HG03159 (cell line): ENCODE results near the gene RNASEL.

Experiments used
- ATAC-seq: cut with Tn5 transposase; IDR thresholded peaks from one replicate; pipeline ENCODE4 v1.9.1; 2021; ENCODE audit warnings: mild to moderate bottlenecking, moderate library complexity; ENCODE audit not compliant: unreplicated experiment

Gene RNASEL

DNA sequence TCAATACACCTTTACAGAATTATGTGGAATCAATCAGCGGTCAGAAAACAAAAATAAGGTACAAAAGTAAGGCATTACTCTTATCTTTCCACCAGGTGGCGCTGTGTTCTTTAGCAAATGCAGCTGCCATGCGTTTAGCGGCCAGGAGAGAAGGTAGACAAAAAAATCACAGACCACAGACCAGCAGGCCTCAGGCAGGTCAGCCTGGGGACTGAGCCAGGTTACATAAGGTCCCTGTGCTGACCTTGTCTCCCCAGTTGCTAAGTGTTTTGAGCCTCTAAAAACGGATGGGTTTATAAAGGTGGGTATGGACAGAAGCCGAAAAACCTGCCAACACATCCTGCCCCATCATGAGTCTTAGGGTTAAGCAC lies 12.3 kb upstream of the RNASEL start:
- no peak for ATAC-seq

DNA sequence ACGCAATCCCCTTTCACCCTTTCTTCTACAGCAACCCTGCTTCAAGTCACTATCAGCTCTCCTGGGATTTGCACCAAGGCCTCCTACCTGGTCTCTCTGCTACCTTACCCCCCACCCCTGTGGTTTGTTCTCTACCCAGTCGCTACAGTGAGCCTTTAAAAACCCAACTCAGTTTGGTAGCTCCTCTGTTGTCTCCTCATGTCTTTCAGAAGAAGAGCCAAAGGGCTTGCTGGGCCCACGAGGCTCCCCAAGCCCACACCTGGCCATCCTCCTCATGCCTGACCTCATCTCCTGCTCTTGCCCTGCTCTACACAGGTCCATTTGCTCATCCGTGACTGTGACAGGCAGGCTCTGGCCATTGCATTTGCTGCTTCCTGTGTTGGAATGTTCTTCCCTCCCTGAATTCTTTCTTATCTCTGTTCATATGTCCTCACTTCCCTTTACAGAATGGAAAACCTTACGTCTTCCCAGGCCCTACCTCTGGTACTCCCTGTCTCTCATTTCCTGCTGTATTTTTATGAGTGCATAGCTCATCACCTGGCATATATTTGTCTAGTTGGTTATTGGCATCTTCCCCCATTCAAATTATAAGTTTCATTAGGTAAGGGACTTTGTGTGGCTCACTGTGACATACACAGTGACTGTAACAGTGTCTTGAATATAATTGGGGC lies 11.8 kb upstream of the RNASEL start:
- no peak for ATAC-seq

DNA sequence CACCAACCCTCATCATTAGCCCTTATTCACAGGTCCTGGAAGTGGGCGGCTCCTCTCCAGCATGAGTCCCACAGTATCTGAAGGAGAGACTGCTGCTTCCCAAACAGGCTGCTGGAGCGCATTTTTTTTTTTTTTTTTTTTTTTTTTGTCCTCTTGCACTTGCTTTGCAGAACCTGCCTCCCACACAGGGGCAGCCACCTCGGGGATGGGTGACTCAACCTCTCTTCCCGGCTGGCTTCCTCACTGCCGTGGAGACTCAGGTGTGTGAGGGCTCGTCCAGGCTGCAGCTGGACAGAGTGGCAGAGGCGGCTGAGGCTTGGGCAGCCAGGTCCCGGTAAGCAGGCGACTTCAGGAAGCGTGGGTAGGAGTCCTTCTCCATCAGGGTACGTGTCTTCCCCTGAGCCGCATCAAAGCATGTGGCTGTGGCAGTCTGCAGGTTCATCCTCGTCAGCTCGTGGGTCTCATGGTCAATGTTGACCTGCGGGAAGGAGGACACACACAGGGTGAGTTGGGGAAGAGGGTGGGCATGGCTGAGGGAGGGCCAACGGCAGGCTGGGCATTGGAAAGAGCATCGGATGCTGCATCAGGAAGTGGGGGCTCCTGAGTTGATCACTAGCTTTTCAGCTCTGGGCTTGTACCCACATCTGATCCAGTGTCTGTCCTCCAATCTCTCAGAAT lies 11.1 kb upstream of the RNASEL start:
- no peak for ATAC-seq

DNA sequence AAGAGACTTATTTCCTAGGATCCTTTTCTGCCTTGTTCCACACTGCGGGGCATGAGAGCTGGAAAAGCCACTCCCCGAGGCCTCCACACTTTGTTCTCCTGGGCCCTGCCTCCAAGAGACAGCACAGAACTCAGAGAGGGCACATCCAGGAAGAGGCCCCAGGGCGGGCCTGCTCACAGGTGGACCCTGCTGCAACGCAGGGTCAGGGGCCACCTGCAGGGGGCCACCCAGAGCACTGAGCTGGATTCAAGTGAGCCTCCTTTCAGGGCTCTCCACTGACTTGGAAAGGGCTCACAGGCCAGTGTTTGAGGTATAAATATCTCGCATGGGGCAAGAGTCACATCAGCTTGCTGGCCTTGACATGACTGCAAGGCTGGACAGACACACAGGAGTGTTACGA lies 10.3 kb upstream of the RNASEL start:
- no peak for ATAC-seq

DNA sequence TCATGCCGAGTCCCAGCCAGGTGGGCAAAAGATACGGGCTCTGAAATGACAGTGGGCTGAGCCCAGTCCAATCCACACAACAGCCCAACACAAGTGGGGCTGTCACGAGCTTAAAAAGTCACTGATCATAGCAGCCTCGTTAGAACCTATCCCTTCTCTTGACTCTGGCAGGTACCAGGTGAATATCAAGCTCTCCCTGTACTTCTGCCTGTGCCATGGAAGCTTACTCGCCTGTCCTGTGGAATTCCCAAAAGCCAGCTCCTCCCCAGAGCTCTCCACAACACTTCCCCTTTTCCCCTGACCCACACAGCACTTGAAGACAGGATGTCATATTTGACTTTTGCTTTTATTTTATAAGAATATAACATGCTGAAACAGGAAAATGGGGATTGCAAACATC lies 9.2 kb upstream of the RNASEL start:
- no peak for ATAC-seq

DNA sequence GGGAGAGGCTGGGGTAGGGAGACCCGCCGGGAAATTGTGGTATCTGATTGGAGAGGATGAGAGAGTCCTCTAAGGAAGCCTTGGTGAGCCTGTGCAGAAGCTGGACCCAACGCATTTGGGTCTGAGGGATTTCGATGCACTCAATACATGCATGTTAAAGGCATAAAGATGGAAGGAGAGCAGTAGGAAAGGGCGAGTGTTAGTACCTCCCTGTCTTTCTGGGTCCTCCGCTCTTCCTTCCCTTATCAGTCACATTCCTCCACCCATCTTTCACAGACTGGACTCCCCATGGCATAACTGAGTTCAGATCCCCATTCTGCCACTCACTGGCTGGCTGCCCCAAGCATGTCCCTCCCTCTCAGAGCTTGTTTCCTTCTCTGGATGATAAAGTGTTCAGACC lies 7.9 kb upstream of the RNASEL start:
- ATAC-seq, result no peak

DNA sequence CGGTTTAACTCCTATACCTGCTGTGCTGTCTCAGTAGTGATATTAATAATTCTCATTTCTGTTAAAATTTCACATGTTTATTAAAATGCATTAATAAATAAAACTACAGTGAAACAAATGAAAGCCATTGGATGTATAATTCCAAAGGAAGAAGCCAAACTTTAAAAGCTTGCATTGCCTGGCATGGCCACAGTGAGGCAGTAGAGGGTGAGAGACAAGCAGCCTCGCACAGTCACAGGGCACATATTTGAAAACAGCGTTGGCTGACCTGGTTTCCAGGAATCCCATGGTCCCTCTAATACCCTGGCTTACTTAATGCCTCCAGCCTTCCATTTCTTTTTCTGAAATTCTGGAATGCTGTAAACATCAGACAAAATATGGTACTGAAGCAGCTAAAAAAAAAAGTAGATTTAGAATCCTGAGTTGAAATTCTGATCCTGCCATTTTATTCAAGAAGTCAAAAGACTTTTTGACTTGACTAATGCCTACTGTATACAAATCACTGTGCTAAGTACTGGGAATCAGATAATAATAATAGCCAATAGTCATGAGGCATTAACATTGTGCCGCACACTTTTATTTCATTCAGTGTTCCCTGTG lies 6.7 kb upstream of the RNASEL start:
- ATAC-seq, result no peak

DNA sequence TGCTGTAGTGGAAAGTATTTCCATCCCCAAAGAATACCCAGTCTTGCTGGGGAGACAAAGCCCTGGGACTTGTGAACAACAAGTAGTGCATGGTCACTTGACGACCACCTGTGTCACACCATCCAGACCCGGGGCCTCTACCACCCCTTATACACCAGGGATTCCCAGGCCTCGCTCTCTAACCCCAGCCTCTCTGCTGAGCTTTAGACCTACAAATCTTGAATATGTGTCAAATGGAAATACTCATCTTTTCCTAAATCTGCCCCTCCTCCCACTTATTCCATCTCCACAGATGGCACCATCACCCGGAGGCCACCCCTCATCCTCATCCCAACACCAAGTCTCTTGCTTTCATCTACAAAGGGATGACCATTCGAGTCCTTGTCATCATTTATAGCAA lies 875 bp upstream of the RNASEL start:
- ATAC-seq, result no peak

DNA sequence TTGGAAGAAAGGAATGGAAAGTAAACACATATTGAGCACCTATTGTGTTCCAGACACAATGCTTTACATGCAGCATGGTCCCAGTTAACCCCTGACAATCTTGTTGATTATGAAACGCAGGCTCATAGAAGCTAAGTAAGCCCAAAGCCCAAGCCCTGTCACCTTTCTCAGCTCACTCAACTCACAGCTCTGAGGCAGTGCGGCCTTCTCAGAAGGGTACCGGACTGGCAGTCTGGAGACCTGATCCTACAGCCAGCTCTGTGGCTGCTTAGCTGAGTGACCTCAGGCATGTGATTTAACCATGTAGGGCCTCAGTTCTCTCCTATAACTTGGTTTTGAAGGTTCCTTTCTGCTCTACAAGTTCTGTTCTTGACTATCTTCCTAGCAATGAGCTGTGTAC lies 464 bp upstream of the RNASEL start:
- no peak for ATAC-seq

DNA sequence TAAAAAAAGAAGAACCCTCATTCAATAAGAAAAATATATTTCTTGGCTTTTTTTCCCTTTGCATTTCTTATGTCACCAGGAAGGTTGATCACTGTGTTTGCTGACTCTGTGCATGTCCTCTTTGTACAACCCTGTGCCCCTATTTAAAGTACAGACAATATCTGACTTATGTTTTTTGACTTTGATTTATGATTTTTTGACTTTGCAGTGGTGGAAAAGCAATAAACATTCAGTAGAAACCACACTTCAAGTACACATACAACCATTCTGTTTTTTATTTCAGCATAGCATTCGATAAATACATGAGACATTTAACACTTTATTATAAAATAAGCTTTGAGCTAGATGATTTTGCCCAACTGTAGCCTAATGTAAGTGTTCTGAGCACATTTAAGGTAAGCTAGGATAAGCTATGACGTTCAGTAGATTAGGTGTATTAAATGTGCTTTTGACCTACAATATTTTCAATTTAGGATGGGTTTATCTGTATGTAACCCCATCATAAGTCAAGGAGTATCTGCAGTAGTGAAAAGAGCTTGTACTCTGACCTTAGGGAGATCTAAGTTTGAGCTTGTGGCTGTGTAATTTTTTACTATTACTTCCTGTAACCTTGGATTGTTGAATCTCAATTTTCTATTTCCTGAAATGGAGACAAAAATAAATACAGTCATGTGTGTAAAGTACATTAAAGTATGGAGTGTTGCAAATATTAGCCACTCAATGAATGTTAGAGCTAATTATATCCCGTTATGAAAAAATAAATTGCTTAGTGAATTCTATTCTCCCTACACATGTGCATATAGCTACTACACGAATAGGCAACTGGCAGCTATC lies 1.2 kb downstream of the RNASEL start:
- ATAC-seq, result no peak

DNA sequence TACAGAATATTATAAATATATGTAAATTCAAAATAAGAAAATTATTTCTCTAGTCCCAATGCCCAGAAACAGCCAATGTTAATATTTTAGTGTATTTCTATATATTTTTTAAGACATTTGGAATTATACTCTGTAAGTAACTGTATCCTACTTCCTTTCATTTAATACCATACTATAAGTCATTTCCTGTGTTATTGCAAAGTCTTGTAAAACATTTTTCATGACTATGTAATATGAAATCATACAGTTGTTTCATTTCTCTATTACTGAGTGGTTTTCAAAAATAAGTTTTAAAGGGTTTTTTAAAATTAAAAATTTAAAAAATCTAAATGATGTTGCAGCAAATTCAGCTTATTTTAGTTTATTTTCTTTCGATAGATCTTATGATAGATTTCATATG lies 2.0 kb downstream of the RNASEL start:
- no peak for ATAC-seq

DNA sequence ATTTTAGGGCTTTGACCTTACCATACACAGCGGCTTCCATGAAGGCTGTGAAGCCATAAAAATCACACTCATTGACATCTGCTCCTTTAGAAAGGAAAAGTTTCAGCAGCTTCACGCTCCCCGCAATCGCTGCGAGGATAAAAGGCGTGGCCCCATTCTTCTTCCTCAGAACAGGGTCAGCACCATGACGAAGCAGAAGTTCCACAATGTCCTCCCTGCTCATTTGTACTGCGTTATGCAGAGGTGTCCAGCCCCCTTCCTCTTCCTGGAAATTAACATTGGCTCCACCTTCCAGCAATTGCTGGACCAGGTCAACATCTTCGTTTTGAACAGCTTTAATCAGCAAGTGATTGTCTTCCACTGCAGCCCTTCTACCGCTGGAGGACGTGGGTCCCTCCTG lies 2.7 kb downstream of the RNASEL start:
- ATAC-seq, result no peak

DNA sequence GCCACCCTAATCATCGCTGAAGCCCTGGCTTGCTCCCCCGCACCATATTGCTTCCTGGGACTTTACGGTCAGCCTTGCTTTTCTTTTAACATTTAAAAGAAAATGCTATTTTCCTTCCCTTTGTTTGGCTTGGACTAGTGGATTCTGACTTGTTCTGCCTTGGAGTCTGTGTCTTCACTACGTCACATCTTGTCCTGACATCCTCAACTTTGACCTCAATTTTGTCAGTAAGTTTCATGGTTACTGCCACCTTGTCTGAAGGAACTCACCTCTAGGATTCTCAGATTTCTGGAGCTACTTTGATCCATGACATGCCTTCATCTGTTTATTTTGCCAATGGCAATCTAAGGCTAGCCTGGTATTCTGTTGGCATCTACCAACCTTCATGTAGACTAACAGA lies 4.3 kb downstream of the RNASEL start:
- no peak for ATAC-seq

DNA sequence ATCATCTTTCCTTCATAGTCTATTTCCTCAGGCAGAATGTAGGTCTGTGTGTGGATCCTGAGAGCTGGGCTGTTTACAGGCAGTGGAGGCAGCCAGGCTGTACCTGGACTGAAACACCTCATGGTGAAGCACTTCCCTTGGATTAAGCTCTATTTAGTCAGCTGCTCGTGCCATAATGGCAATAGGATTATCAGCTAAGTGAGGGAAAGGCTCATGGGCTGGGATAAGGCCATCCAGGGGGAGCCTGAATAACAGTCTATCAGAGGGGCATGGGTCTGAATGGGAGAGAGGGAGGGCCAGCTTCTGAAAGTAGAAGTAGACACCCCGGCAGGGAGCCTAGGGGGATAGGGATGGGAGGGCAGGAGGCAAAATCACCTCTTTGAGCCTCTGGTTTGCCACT lies 8.3 kb downstream of the RNASEL start:
- no peak for ATAC-seq

DNA sequence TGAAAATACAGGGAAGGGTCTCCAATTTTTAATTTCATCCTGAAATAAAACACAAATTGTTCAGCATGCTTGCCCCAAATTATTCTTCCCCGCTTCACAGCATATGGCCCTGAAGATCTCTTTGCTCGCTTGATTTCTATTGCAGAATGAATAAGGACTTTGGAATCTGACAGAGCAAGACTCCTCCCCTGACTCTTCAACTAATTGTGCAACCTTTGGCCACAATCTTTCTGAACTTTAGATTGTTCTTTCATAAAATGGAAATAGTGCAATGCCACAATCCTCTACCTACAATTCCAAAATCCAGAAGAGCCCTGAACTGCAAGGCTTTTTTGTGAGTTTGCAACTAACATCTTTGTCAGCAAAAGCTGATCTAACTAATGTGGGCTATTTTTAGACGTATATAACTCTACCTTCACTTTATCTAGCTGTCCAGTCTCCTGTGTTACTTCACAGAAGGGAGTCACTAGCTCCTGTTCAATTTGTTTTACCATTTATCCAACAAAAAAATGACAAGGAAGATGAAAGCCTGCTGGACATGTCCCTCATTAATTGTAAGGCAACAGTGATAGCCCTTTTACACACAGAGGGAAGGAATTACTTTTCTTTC lies 13.4 kb downstream of the RNASEL start:
- no peak for ATAC-seq

DNA sequence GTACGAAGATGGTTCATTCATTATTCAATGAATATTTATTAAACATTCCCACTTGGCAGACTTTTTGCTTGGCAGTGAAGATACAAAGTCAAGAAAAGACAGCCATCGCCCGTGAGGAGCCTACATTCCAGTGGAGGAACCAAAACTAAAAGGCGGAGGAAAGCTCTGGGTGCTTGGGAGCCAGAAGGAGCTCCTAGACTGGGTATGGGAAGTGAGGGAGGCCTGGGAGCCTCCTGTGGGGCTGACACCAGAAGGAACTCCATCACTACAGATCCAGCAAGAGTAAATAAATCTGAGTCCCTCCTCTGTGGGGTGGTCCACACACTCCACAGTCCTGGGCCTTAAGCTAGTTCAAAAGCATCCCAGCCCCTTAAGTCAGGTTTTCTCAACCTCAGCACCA lies 14.9 kb downstream of the RNASEL start:
- no peak for ATAC-seq

DNA sequence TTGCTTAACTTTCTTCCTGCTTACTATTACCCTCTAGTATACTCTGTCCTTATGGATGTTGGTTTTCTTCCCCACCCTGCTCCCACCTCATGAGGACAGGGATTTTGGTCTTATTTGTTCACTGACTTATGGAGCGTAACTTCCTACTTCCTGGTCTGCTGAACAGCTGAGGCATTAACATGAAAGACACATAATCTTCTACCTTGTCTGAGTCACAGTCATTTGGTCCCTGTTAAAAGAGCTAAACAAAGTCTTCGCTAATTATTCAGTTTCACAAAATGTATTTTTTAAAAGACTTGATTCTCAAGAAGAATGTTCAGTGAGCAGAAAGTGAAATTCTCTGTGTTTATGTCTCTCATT lies 18.5 kb downstream of the RNASEL start:
- ATAC-seq, result no peak

DNA sequence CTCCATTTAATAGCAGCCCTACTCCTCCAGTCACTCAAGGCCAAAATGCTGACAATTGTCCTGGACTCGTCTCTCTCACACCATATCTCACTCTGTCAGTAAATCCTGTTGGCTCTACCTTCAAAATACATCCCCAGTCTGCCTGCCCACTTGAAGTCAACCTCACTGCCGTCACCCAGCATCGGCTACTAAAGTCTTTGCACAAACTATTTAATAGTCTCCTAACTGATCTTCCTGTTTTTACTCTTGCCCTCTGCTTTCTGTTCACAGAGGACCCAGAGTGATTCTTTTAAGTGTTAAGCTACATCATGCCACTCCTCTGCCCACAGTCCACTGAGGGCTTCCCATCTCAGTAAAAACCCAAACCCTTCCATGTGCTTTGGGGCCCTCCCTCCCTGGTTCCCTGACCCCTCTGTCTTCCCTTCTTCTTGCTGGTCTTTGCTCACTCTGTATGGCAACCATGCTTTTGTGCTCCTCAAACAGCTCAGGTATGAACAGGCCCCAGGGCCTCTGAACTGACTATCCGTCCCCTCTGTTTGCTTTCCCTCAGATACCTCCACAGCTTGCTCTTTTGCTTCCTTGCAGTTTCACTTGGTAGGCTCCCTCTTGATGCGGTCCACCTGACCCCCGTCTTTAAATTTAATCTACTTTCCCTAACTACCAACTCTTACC lies 19.0 kb downstream of the RNASEL start:
- ATAC-seq, result no peak

DNA sequence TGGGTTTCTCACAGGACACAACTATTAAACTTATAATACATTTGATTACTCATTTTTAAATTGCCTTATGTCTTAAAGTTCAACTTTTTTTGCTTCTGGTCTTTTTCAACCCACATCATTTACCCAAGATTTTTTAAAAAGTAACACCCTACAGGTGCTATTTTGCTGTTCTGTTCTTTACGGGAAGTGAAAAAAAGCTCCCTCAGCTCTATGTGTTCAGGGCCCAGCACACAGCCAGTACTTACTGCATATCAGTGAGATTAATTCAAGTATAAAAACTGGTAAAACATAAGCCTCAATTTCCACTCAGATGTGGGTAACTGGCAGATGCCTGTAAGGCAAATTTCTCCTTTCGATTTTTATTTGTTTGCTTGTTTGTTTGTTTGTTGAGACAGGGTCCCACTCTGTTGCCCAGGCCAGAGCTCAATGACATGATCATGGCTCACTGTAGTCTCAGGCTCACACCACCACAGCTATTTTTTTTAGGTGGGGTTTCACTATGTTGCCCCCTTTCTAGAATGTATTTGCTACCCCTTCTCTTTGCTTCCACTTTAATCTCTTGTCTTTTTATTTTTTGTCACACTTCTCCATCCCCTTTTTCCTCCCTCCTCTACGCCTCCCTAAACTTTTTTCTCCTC lies 20.3 kb downstream of the RNASEL start:
- ATAC-seq, result no peak

DNA sequence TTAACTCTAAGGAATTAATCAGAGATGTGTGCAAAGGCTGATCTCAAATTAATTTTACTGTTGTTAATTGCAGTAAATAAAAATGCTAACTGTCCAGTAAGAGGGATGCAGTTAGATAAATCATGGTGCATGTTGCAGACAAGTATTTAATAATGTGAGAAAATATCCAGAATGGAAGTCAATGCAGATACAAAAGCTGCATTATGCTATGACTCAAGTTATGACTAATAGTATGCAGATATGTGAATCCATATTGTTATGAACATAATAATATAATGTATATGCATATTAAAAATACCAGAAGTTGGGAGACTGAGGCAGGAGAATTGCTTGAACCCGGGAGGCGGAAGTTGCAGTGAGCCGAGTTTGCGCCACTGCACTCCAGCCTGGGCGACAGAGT lies 21.4 kb downstream of the RNASEL start:
- no peak for ATAC-seq
